Fibroblast of skin of right biceps (primary cell): ENCODE data around the gene TMEM92.

Source experiments
- DNase-seq: peaks from one replicate; pipeline ENCODE4 v3.0.0-alpha.2; 2013

Gene TMEM92

DNA sequence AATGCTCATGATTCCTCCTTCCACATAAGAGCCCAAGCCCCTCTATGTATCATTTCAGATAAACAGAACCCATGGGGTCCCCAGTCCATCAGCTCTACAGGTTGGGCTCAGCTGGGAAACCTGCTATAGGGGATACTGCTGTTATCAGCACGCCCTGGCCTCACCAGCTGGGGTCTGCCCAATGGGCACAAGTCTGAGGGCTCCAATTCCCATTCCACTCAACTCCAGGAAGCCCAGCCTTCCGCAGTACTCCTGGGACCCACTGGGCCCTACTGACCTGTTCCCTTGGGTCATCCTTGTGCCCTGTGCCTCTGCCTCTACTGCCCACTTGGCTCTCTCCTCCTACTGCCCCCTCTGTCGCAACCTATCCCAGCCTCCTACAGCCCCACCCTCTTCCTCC, 55.5 kb downstream of the TMEM92 start:
- no peak for DNase-seq

DNA sequence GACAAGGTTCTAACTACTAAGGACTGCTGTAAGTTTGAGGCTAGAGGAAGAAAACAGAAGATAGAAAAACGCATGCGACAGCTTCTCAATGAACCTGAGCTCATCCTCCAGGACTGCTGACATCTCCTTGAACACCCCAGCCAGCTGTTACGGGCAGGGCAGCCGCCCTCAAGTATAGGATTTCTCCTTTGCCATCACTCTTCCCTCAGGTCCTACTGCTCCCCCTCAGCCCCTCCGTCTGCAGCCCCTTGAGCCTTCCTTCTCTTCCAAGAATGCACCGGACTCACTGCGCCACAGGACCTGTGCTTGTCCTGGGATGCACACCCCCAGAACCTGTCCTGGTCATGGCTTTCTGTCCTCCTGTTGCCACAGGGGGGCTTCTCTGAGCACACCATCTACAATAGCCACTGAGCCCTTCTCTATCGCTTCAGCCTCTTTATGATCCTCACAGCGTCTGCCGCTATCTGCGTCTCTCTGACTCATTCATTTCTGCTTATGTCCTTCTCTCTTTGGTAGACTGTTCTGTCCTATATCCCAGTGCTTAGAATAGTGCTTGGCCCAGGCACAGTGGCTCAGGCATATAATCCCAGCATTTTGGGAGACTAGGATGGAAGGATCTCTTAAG, 56.0 kb downstream of the TMEM92 start:
- DNase-seq: no peak
